Fibroblast of lung (primary cell): ENCODE measurements around the gene SIGLEC11.

ENCODE experiments used
- CTCF ChIP-seq, 2 donors: IDR thresholded peaks in 1 of 2; conservative IDR thresholded peaks in 1 of 2; 1 replicate in 1 of 2; 2 replicates in 1 of 2; pipeline ENCODE4 v1.5.1; 2011 to 2012; ENCODE audit warnings: low read length in 2 of 2, control low read depth in 1 of 2, inconsistent platforms in 1 of 2, low read depth in 1 of 2, mild to moderate bottlenecking in 1 of 2
- EZH2 ChIP-seq: IDR thresholded peaks from 2 replicates; pipeline ENCODE4 v1.5.1; 2012; ENCODE audit warnings: low read length, control low read depth, mild to moderate bottlenecking; ENCODE audit errors: missing control alignments

GRCh38 chr19:49931293-49932040, 29.5 kb downstream of the SIGLEC11 start:
- TF ChIP-seq CTCF (conservative IDR thresholded peaks at IDR 0.05 in 1 of 2, IDR thresholded peaks at IDR 0.05 in 1 of 2; ENCODE audit: low read depth in 1 of 2, low read length in 2 of 2) (no peak), EZH2 (no peak)
